K562 treated with DMSO at 1 percent for 4 hours (cell line): ENCODE measurements around the gene PALM. TPM values are rescaled to one million over a fixed set of nuclear protein-coding genes. Genes with fewer than 3 reads are reported as not detected.

Source experiments
- total RNA-seq: library from RNA; unstranded; fragments of 300-600 nt; gene quantifications from 2 replicates; pipeline ENCODE4 v1.2.3, GENCODE V29; 2022; ENCODE audit not compliant: insufficient read depth

PALM gene, protein sequence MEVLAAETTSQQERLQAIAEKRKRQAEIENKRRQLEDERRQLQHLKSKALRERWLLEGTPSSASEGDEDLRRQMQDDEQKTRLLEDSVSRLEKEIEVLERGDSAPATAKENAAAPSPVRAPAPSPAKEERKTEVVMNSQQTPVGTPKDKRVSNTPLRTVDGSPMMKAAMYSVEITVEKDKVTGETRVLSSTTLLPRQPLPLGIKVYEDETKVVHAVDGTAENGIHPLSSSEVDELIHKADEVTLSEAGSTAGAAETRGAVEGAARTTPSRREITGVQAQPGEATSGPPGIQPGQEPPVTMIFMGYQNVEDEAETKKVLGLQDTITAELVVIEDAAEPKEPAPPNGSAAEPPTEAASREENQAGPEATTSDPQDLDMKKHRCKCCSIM
- total RNA-seq, result 12.2 and 17.7 TPM in 2 replicates

DNA sequence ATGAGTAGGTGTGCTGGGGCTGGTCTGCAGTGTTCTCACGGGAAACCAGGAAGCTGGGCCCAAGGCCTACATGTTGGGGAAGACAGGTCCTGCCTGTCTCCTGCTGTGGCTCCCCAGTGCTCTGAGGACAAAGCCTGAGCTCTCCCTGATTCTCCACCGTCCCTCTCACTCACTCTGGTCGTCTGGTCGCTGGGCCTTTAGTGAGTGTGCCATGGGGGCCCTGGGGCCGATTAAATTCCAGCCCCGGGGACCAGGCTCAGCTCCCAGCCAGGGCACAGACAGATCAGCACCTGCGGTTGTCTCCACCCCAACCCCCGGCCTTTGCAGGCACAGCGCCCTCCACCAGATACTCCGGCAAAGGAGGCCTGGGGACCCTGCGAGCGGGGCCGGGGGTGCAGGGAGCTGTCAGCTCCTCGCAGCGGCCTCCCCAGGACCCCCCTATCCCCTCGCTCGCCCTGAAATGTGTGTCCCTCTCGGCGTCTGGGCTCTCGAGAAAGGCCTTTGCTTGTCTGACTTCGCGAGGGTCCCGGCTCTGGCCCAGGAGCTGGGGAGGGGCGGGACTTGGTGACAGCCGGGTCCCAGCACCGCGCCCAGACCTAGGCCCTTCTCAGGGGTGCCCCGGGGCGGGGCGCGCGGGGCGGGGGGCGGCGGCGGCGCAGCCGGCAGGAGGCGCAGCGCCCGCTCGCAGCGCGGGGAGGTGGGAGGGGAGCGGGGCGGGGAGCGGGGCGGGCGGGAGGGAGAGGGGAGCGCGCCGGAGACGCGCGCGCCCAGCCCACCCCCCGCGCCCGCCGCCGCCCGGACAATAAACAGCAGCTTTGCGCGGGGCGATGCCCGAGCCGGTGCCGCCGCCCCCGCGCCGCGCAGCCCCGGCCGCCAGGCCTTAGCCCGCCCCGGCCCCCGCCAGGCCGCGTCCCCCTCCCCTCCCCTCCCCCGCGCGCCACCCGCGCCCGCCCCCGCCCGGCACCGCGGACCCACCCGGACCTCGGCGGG, at the start of gene PALM:
TSS of gene PALM (plus strand) at position 782 of the 990 bp plus-strand sequence. CDS start 212 bp downstream, outside the sequence.

DNA sequence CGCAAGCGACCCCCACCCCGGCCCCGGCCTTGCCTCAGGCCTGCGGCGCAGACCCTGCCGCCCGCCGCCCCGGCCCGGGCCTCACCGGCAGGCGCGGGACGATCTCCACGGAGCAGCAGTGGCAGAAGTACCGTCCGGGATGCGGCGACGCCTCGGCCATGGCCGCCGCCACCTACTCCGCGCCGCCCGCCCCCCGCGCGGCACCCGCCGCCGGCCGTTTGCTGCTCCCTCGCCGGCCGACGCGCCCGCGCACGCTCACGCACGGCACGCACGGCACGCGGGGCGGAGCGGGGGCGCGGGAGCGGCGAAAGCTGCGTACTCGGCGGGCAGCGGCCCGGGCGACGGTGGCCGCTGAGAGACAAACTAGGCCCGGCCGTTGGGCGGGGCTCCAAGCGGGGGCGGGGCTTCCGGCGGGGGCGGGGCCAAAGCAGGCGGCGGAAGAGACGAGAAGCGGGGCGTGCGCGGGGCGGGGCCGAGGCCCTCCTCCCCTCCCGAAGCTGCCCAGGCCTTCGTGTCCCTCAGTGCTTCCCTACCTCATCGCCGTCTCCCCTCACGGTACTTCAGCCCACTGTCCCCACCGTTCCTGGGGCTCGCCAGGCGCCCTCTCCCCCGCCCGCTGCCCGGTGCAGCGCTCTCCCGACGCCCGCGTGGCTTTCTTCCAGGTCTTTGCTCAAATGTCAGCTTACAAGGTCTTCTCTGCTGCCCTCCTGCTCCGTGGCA, 45.6 kb upstream of the PALM start, which contains the start of gene RNF126:
TSS of gene RNF126 (minus strand) at position 253 of the 720 bp plus-strand sequence. CDS start at position 160, 93 bp downstream.

DNA sequence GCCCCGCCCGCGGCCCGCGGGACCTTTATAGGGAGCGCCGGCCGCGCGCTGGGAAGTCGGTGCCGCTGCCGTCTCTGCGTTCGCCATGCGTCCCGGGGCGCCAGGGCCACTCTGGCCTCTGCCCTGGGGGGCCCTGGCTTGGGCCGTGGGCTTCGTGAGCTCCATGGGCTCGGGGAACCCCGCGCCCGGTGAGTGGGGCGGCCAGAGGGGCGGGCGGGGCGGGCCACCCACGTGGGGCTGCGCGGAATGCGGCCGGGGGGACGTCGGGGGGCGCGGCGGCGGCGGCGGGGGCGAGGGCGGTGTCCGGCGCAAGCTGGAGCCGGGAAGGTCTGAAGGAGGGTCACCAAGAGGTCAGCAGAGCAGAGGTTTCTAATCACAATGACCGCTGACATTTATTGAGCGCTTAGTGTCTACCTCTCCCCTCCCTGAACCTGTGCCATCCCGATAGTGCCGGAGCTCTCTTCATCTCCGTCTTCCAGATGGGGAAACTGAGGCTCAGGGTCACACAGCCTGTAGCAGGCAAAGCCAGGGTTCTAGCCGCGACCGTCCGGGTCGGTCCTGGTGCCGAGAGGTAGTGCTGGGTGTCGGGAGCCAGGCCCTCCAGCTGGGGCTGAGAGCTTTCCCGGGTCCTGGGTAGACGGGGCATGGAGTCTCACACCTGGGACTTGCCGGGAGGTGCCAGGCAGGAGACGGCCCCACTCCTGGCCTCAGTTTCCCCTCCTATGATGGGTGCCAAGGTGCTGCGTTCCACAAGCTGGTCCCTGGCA, 32.2 kb upstream of the PALM start, which contains the start of gene FSTL3:
TSS of gene FSTL3 (plus strand) at position 54 of the 767 bp plus-strand sequence. CDS start at position 86, 32 bp downstream.

DNA sequence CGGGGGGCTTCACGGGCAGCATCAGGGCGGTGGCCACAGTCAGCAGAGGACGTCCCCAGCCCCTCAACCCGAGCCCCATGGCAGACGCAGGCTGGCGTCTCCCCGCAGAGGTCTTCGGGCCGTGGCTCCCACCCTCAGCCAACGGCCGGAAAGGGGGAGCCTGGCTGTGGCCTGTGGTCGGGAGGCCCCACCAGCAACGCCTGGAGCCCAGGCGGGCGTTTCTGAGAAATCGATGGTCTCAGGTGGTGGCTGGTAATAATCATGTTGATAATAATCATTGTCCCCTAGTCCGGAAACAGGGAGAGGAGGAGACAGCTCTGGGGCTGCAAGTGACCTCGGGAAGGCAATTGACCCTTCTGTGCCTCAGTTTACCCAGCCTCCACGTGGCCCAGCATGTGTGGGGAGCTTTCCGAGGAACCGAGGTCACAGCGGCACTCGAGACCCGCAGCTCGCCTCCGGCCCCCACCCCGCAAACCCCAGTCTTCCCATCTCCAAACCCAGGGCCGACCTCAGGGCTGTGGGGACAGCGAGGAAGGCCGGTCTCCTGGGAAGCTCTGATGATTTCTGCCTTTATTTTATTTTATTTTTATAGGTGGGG, 13.3 kb upstream of the PALM start, which contains the start of gene PRSS57:
TSS of gene PRSS57 (minus strand) at position 101 of the 598 bp plus-strand sequence. CDS start at position 79, 22 bp downstream.

DNA sequence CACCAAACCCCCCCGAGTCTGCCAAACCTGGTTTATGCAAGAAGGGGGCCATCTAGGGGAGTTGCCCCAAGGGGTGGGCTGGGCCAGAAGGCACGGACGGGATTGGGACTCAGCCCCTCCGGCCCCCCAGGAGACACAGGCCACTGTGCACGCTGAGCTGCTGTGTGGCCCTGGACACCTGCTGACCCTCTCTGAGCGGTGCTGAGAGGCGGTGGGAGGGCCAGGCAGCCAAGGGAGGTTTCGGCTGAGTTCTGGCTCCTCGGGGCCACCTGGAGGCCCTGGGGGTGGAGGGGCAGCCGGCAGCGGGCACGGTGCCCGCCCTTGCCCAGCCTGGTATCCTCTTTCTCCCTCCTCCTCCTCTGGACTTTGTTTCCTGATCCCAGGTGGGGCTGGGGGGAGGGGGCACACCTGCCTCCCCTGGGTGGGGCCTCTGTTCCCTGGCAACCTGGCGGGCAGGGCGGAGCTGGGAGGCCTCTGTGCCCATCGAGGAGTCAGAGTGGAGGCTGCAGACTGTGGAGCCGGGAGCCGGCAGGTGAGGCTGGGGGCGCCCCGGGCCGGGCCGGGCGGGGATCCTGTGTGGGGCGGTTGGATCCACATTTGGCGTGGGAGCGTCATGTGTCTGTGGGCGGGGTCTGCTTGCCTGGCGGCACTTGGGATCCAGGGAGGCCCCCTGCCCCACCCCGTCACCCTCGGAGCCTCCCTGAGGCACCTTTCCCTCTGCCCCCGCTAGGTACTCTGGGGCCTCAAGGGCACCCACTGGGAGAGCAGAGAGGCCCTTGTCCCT, 42.1 kb downstream of the PALM start, which contains the start of gene MISP:
TSS of gene MISP (plus strand) at position 473 of the 784 bp plus-strand sequence. CDS start 5,835 bp downstream, outside the sequence.

DNA sequence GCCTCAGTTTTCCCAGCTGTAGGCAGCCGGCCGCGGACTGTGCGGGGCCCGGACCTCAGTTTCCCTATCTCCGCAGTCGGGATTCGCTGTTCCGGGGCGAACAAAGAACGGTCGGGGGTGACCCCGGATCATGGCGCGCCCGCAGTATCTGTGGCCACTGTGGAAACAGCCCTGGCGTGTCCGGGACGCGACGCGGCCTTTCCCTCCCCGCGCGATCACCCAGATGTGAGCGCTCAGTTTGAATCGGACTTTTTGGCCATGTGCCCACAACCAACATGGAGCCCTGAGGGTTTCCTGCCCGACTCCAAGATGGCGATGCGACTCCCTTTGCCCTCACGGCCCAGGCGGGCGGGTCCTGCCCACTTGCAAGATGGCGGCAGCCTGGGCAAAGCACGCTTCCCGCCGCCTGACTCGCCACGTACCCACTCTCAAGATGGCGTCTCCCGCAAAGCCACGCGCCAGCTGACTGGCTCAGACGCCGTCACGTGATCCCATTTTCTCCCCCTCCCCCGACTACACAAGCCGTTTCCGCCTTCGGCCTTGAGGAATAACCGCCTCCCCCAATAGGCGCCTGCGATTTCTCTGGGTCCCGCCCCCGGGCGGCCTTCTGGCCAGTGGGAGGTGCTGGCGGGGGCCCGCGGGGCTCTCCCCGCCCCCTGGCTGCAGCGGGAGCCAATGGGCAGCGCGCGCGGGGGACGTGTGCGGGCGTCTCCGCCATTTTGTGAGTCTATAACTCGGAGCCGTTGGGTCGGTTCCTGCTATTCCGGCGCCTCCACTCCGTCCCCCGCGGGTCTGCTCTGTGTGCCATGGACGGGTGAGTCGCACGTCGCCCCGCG, 88.2 kb downstream of the PALM start, which contains the start of gene PTBP1:
TSS of gene PTBP1 (plus strand) at position 761 of the 836 bp plus-strand sequence. CDS start at position 807, 46 bp downstream.

Other genes starting within 250 kb of the PALM start
- 1.4 and 2.2 TPM in 2 replicates for gene SHC2, start 247.9 kb upstream of the PALM start, total RNA-seq
- 0.88 TPM in 1 of 2 replicates, not detected in the other for gene MADCAM1, start 212.4 kb upstream of the PALM start, total RNA-seq
- gene TPGS1, start 201.4 kb upstream of the PALM start, total RNA-seq, result 47.3 and 59.6 TPM in 2 replicates
- 146 TPM in 2 replicates for gene CDC34, start 177.2 kb upstream of the PALM start, total RNA-seq
- gene GZMM, start 164.9 kb upstream of the PALM start, total RNA-seq, result 1.5 and 1.9 TPM in 2 replicates
- gene BSG, start 136.3 kb upstream of the PALM start, total RNA-seq, result 581 and 603 TPM in 2 replicates
- gene HCN2, start 119.1 kb upstream of the PALM start, total RNA-seq, result 3.0 and 3.1 TPM in 2 replicates
- 69.0 and 77.4 TPM in 2 replicates for gene POLRMT, start 75.4 kb upstream of the PALM start, total RNA-seq
- gene FGF22, start 69.1 kb upstream of the PALM start, total RNA-seq, result 1.3 TPM in 1 of 2 replicates, not detected in the other
- gene RNF126, start 45.7 kb upstream of the PALM start, total RNA-seq, result 72.9 and 88.4 TPM in 2 replicates
- gene FSTL3, start 32.5 kb upstream of the PALM start, total RNA-seq, result 4.9 and 8.9 TPM in 2 replicates
- 55.9 and 66.7 TPM in 2 replicates for gene PRSS57, start 13.5 kb upstream of the PALM start, total RNA-seq
- not detected in 2 replicates for gene MISP, start 42.2 kb downstream of the PALM start, total RNA-seq
- 358 and 442 TPM in 2 replicates for gene PTBP1, start 88.5 kb downstream of the PALM start, total RNA-seq
- 86.2 and 97.2 TPM in 2 replicates for gene PLPPR3, start 113.0 kb downstream of the PALM start, total RNA-seq
- 2.0 and 4.1 TPM in 2 replicates for gene AZU1, start 118.9 kb downstream of the PALM start, total RNA-seq
- 4.7 and 5.0 TPM in 2 replicates for gene PRTN3, start 132.1 kb downstream of the PALM start, total RNA-seq
- not detected in 2 replicates for gene ELANE, start 143.4 kb downstream of the PALM start, total RNA-seq
- gene CFD, start 150.7 kb downstream of the PALM start, total RNA-seq, result 44.6 and 62.6 TPM in 2 replicates
- gene MED16, start 184.3 kb downstream of the PALM start, total RNA-seq, result 29.7 and 43.4 TPM in 2 replicates
- not detected in 2 replicates for gene RNU6-9, start 184.5 kb downstream of the PALM start, total RNA-seq
- gene R3HDM4, start 204.3 kb downstream of the PALM start, total RNA-seq, result 152 and 154 TPM in 2 replicates
- gene KISS1R, start 208.4 kb downstream of the PALM start, total RNA-seq, result 3.7 and 5.8 TPM in 2 replicates
- 40.2 and 46.0 TPM in 2 replicates for gene ARID3A, start 217.1 kb downstream of the PALM start, total RNA-seq